H1 (cell line): ENCODE results near the gene USP13.

ENCODE experiments used
- CEBPB ChIP-seq: IDR thresholded peaks from 2 replicates; pipeline ENCODE4 v1.6.1; 2012; ENCODE audit warnings: low read depth, low read length
- EZH2 ChIP-seq: fragments of 200-600 bp; sonication (generic); IDR thresholded peaks from 2 replicates; pipeline ENCODE4 v1.7.1; 2012; ENCODE audit warnings: low read depth, mild to moderate bottlenecking, moderate library complexity, low read length, inconsistent platforms; ENCODE audit not compliant: severe bottlenecking
- POLR2A ChIP-seq, 2 experiments: IDR thresholded peaks; 1 replicate in 1 of 2; 2 replicates in 1 of 2; pipeline ENCODE4 v1.6.1; 2011; ENCODE audit warnings: low read depth in 2 of 2, low read length in 2 of 2, mild to moderate bottlenecking in 2 of 2; ENCODE audit errors: control extremely low read depth in 1 of 2
- POU5F1 ChIP-seq: IDR thresholded peaks from 2 replicates; pipeline ENCODE4 v1.6.1; 2011; ENCODE audit warnings: low read depth, mild to moderate bottlenecking, low read length, moderate library complexity
- SIN3A ChIP-seq, 2 experiments: IDR thresholded peaks in 1 of 2; conservative IDR thresholded peaks in 1 of 2; 2 replicates each; pipeline ENCODE4 v1.6.1; 2011 to 2012; ENCODE audit warnings: low read length in 2 of 2, improper control_type of control experiment in 1 of 2, low read depth in 1 of 2, mild to moderate bottlenecking in 1 of 2
- TAF1 ChIP-seq: IDR thresholded peaks from 2 replicates; pipeline ENCODE4 v1.6.1; 2011; ENCODE audit warnings: mild to moderate bottlenecking, low read depth, low read length
- TCF12 ChIP-seq: IDR thresholded peaks from 2 replicates; pipeline ENCODE4 v1.6.1; 2011; ENCODE audit warnings: low read depth, mild to moderate bottlenecking, low read length
- YY1 ChIP-seq: IDR thresholded peaks from 2 replicates; pipeline ENCODE4 v1.6.1; 2011; ENCODE audit warnings: low read depth, mild to moderate bottlenecking, low read length
- TF ChIP-seq, protein P1 (sequence below): IDR thresholded peaks from 2 replicates; pipeline ENCODE4 v1.6.1; 2012; ENCODE audit warnings: inconsistent platforms
- TF ChIP-seq, protein P2 (sequence below), 3 experiments: IDR thresholded peaks; 1 replicate in 2 of 3; 2 replicates in 1 of 3; pipeline versions ENCODE4 v1.5.1 to v1.6.1; 2011; ENCODE audit warnings: low read length in 3 of 3, mild to moderate bottlenecking in 3 of 3, inconsistent platforms in 2 of 3, low read depth in 1 of 3, moderate library complexity in 1 of 3; ENCODE audit not compliant: insufficient read depth in 1 of 3; ENCODE audit errors: control extremely low read depth in 1 of 3
- TF ChIP-seq, protein P3 (sequence below): IDR thresholded peaks from 2 replicates; pipeline ENCODE4 v1.6.1; 2011; ENCODE audit warnings: low read length, improper control_type of control experiment

DNA sequence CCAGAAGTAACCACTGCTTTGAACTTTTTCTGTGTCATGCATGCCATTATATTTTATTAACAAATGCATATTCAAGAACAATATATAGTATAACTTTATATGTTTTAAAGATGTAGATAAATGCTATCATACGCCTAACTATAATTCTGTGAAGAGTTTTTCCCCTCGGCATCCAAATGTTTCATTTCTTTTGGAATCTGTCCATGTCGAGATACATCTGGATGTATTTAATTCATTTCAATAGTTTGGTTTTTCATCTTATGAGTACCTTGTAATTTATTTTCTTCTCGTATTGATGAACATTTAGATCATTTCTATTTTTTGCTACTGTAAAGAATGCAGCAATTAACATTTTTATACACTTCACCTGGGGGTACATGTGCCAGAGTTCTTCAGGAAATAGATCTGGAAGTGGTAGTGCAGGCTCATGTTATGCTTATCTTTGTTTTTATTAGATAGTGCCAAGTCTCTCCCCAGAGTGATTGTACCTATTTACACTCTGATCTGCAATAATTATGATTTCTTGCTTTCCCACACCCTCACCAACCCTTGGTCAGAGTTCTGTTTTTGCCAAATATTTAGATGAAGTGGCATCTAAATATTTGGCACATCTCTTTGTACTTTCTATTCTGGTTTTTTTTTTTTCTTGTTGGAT lies 29.7 kb downstream of the USP13 start:
- TF ChIP-seq, protein P1, sequence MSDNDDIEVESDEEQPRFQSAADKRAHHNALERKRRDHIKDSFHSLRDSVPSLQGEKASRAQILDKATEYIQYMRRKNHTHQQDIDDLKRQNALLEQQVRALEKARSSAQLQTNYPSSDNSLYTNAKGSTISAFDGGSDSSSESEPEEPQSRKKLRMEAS = no peak
- TF ChIP-seq TAF1 (no peak), SIN3A (conservative IDR thresholded peaks at IDR 0.05 in 1 of 2, IDR thresholded peaks at IDR 0.05 in 1 of 2; ENCODE audit: low read depth in 1 of 2, low read length in 2 of 2) (no peak), POLR2A (IDR thresholded peaks at IDR 0.05; ENCODE audit: control extremely low read depth in 1 of 2, low read depth in 2 of 2, low read length in 2 of 2) (no peak), YY1 (no peak), TCF12 (no peak), EZH2 (no peak), CEBPB (no peak), POU5F1 (no peak)
- TF ChIP-seq, protein P2, sequence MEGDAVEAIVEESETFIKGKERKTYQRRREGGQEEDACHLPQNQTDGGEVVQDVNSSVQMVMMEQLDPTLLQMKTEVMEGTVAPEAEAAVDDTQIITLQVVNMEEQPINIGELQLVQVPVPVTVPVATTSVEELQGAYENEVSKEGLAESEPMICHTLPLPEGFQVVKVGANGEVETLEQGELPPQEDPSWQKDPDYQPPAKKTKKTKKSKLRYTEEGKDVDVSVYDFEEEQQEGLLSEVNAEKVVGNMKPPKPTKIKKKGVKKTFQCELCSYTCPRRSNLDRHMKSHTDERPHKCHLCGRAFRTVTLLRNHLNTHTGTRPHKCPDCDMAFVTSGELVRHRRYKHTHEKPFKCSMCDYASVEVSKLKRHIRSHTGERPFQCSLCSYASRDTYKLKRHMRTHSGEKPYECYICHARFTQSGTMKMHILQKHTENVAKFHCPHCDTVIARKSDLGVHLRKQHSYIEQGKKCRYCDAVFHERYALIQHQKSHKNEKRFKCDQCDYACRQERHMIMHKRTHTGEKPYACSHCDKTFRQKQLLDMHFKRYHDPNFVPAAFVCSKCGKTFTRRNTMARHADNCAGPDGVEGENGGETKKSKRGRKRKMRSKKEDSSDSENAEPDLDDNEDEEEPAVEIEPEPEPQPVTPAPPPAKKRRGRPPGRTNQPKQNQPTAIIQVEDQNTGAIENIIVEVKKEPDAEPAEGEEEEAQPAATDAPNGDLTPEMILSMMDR (IDR thresholded peaks at IDR 0.05; ENCODE audit: control extremely low read depth in 1 of 3, insufficient read depth in 1 of 3, low read depth in 1 of 3, low read length in 3 of 3) = no peak
- TF ChIP-seq, protein P3, sequence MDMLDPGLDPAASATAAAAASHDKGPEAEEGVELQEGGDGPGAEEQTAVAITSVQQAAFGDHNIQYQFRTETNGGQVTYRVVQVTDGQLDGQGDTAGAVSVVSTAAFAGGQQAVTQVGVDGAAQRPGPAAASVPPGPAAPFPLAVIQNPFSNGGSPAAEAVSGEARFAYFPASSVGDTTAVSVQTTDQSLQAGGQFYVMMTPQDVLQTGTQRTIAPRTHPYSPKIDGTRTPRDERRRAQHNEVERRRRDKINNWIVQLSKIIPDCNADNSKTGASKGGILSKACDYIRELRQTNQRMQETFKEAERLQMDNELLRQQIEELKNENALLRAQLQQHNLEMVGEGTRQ = no peak
